Measurements from ENCODE around the gene ELMOD3. TPM values are rescaled to one million over a fixed set of nuclear protein-coding genes. Genes with fewer than 3 reads are reported as not detected.
"Not testable (repeated sequence)": the region's sequence is repeated elsewhere in the genome, so short reads cannot be mapped to it uniquely, and the experiment has no call there.

ELMOD3 gene
- total RNA-seq, 1 donor from 2014 or later = 18.9 TPM

DNA sequence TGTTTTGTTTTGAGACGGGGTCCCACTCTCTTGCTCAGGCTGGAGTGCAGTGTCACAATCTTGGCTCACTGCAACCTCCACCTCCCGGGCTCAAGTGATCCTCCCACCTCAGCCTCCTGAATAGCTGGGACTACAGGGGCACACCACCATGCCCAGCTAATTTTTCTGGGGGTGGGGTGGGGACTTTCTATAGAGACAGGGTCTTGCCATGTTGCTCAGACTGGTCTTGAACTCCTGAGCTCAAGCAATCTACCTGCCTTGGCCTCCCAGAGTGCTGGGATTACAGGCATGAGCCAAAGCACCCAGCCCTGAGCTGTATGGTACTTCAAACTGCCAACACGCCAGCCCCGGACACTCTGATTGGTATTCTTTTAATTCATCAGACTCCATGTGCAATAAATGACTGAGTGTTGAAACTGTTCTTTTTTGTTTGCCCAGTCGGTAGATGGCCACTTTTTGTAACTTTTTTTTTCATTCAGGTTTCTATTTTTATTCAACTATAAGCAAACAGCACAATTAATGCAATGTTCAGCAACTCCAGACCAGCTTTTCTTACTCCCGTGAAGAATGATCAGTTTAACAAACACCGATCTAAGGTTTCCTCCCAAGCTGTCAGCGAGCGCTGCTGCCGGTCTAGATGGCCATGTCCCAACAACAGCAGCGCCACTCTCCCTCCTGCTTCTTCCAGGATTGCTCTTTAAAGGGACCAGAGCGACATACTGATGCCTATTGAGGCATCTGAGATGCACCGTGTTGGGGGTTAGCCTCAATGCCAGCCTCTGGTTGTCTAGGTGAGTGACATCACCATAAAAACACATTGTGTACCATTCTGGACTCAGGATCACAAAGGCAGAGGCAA lies 14.3 kb upstream of the ELMOD3 start:
- Mint-ChIP-seq H3K4me1 (ENCODE audit: low read depth) (no peaks in the 10 kb centered on the region), H3K27me3 (ENCODE audit: low read depth) (peaks cover 4% of the 10 kb centered on the region), H3K9me3 (no peaks in the 10 kb centered on the region), H3K27ac (no peak overlapping the region), H3K36me3 (ENCODE audit: low read depth) (peaks cover 14% of the 10 kb centered on the region), H3K4me3 (ENCODE audit: low read depth) (no peak overlapping the region)
- DNase-seq (ENCODE audit: low spot score) = no peak
- intact Hi-C loops (cut with micrococcal nuclease) = no loop called here

DNA sequence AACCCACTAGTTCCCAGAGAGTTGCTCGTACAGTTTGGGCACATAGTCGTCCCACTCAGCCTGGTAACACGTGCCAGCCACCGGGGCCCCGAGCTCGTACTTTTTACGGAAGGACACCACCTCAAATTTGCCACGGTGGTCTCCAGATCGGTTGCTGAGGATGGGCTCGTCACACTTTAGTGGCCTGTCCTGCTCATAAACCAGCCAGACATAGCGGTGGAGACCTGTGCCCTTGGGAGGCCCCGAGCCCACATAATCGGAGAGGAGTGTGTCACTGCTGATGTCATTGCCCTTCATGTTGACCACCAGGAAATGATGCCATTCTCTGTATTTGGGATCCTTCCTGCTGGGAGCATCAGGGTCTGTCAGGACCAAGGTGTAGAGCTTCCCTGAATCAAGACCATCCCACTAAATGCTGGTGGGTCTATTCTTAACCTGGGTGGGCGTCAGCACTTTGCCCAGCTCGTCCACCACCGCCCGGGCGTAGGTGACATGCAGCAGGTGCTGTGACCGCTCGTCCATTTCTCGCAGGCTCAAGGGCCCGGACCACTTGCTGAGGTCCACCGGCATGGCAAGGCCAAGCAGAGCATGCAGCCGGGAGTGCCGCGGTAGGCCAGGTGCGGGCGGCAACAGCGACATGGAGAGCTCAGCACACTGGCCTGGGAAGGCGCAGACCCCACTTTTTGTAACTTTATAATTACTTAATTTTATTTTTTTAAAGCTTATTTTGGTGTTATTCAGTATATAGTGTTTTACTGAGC lies 13.1 kb upstream of the ELMOD3 start:
- no peaks in the 10 kb centered on the region for H3K9me3 Mint-ChIP-seq
- no peak overlapping the region for H3K4me3 Mint-ChIP-seq (ENCODE audit: low read depth)
- H3K36me3 Mint-ChIP-seq (ENCODE audit: low read depth) = peaks cover 19% of the 10 kb centered on the region
- H3K27me3 Mint-ChIP-seq (ENCODE audit: low read depth) = peaks cover 4% of the 10 kb centered on the region
- no peak for DNase-seq (ENCODE audit: low spot score)
- H3K4me1 Mint-ChIP-seq (ENCODE audit: low read depth) = no peaks in the 10 kb centered on the region
- H3K27ac Mint-ChIP-seq = no peak overlapping the region
- intact Hi-C loops (cut with micrococcal nuclease) = no loop called here

DNA sequence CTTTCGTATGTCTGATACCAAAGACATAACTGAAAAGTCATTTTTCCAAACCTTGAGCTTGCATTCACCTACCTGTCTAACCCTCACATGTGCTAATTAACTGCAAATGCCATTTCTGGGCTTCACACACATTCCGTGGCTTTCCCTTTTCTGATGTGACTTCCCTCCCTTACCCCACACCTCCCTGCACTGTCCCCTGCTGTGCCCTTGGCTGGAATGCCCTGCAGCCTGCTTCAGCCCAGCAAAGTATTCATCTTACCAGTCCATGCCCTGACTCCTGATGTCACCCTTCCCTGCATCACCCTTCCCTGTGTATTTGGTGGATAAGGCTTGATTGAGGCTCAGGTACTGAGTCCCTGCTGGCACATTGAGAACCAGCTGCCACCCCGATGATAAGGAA lies 12.4 kb upstream of the ELMOD3 start:
- no peaks in the 10 kb centered on the region for H3K4me1 Mint-ChIP-seq (ENCODE audit: low read depth)
- peaks cover 4% of the 10 kb centered on the region for H3K27me3 Mint-ChIP-seq (ENCODE audit: low read depth)
- peaks cover 19% of the 10 kb centered on the region for H3K36me3 Mint-ChIP-seq (ENCODE audit: low read depth)
- H3K9me3 Mint-ChIP-seq = no peaks in the 10 kb centered on the region
- intact Hi-C loops (cut with micrococcal nuclease) = no loop called here
- H3K27ac Mint-ChIP-seq = peak overlapping the region; percentile 48
- no peak for DNase-seq (ENCODE audit: low spot score)
- no peak overlapping the region for H3K4me3 Mint-ChIP-seq (ENCODE audit: low read depth)

DNA sequence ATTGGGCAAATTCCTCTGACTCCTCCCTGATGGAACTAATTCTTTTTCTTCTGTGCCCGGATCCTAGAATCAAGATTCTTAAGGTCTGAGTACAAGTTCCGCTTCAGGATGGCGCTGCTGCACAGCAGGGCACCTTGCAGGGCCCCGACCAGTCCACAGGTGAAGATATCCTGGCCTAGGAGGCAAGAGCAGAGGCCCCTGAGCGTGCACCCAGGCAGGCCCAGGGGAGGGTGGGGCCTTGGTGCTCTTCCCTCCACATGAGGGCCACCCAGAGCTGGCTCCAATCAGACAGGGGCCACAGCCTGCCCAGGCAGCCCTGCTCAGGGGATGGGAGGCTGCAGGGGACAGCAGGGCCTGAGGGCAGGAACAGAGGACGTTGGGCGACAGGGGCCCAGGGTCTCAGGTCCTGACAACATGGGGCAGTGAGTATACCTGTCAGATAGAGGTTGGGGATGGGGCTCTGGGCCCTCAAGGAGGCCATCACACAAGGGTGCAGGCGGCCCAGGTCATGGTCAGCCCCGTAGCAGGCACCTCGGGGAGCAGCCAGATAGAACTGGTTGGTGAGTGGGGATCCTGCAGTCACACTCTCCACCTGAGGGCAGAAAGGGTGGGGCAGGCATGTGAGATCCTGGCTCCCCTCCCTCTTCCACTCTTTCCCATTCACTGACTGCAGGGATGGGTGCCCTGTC lies 11.2 kb upstream of the ELMOD3 start:
- intact Hi-C loops (cut with micrococcal nuclease); H3K27ac Mint-ChIP-seq; H3K4me3 Mint-ChIP-seq (ENCODE audit: low read depth); H3K27me3 Mint-ChIP-seq (ENCODE audit: low read depth); H3K4me1 Mint-ChIP-seq (ENCODE audit: low read depth); DNase-seq (ENCODE audit: low spot score); H3K9me3 Mint-ChIP-seq: not testable (repeated sequence)
- H3K36me3 Mint-ChIP-seq (ENCODE audit: low read depth) = peaks cover 26% of the 10 kb centered on the region

DNA sequence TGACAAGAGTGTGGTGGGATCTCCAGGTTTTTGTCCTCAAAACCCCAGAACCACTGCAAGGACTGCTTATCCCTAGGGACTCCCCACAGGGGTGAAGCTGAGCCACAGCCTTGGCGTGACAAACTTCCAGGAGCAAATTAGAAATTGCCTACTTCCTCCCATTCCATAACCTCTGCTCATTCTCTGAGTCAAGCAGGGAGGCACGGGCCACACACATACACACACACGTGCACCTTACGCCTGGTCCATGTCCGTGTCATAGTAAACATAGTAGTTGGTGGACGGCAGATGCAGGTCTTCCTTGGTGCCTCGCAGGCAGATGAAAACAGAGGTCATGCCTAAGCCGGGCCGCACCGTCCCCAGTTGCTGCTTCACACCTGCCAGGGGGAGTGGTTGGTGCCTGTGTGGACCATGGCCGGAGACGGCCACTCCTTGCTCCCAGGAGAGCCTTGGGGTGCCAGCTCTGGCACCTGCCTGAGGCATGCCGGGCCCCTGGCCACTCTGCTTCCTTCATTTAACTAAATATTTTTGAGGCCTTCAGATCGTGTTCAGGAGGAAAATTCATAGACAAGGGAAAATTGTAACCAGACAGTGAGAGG lies 10.1 kb upstream of the ELMOD3 start:
- no peak overlapping the region for H3K27ac Mint-ChIP-seq
- peaks cover 3% of the 10 kb centered on the region for H3K27me3 Mint-ChIP-seq (ENCODE audit: low read depth)
- no peak overlapping the region for H3K4me3 Mint-ChIP-seq (ENCODE audit: low read depth)
- intact Hi-C loops (cut with micrococcal nuclease) = no loop called here
- no peak for DNase-seq (ENCODE audit: low spot score)
- no peaks in the 10 kb centered on the region for H3K9me3 Mint-ChIP-seq
- H3K4me1 Mint-ChIP-seq (ENCODE audit: low read depth) = no peaks in the 10 kb centered on the region
- H3K36me3 Mint-ChIP-seq (ENCODE audit: low read depth) = peaks cover 32% of the 10 kb centered on the region

DNA sequence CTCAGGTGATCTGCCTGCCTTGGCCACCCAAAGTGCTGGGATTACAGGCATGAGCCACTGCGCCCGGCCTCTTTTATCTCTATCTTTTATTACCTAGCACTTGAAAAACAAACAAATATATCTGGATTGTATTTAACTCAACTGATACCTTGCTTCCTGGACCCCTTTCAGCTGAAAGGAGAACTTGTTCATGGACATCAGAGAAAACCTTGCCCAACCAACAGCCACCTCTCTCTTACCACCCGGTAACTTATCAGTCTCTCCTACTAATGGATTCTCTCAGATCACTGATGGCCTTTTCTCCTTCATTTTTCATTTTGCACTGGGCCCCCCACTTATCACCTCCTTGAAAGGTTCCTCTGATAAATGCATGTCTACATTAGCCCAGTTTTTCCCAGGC lies 7.0 kb upstream of the ELMOD3 start:
- Mint-ChIP-seq H3K4me3 (ENCODE audit: low read depth) (no peak overlapping the region), H3K9me3 (no peaks in the 10 kb centered on the region), H3K36me3 (ENCODE audit: low read depth) (peaks cover 47% of the 10 kb centered on the region), H3K4me1 (ENCODE audit: low read depth) (peaks cover 3% of the 10 kb centered on the region), H3K27ac (no peak overlapping the region), H3K27me3 (ENCODE audit: low read depth) (no peaks in the 10 kb centered on the region)
- DNase-seq (ENCODE audit: low spot score) = no peak
- intact Hi-C loops (cut with micrococcal nuclease) = no loop called here

DNA sequence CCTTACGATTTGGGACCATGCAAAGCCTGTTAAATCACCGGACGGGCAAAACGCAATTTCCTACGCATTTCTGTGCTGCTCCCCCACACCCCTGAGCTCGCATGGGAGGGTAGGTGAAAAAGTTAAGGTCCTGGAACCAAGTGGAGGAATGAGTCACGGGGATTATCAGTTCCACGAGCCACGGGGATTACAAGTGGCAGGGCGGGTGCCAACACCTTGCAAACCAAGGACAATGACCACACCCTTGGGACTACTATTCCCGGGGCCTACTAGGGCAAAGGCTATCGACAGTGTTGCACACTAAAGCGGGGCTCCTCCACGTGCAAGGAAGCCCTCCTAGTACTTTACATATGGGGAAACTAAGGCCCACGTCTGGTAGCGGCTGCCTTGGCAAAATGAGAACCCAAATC lies 688 bp upstream of the ELMOD3 start:
- H3K9me3 Mint-ChIP-seq = no peaks in the 10 kb centered on the region

DNA sequence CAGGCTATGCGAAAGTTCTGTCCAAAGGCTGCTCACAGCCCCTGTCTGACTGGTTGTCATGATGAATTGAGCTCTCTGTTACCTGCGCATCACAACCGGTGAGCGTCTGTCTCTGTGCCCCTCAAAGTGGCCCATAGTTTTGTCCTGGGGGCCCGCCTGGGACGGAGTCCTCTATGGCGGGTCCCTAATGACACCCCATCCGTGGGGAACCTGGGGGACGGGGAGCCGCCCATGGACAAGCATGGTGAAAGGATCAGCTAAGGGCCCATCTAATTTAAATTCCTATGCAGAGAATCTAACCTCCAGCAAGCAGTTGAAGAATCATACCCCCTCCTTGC lies 473 bp downstream of the ELMOD3 start:
- no peaks in the 10 kb centered on the region for H3K27me3 Mint-ChIP-seq (ENCODE audit: low read depth)
- DNase-seq (ENCODE audit: low spot score) = no peak
- intact Hi-C loops (cut with micrococcal nuclease) = no loop called here
- peak overlapping the region; percentile 97 for H3K27ac Mint-ChIP-seq
- H3K4me1 Mint-ChIP-seq (ENCODE audit: low read depth) = peaks cover 31% of the 10 kb centered on the region
- H3K36me3 Mint-ChIP-seq (ENCODE audit: low read depth) = peaks cover 34% of the 10 kb centered on the region
- no peaks in the 10 kb centered on the region for H3K9me3 Mint-ChIP-seq
- peak overlapping the region; percentile 99 for H3K4me3 Mint-ChIP-seq (ENCODE audit: low read depth)

More for the DNA sequence above, 688 bp upstream of the ELMOD3 start:
- intact Hi-C loops (cut with micrococcal nuclease) = loop anchor here (1.0 kb wide), 3 partner anchors 26 to 207 kb away; partner anchors contain the start of genes GGCX and SH2D6
- Mint-ChIP-seq H3K27me3 (ENCODE audit: low read depth) (no peaks in the 10 kb centered on the region), H3K4me1 (ENCODE audit: low read depth) (peaks cover 28% of the 10 kb centered on the region), H3K4me3 (ENCODE audit: low read depth) (peak overlapping the region; percentile 99), H3K36me3 (ENCODE audit: low read depth) (peaks cover 39% of the 10 kb centered on the region), H3K27ac (peak overlapping the region; percentile 97)
- DNase-seq (ENCODE audit: low spot score) = no peak

DNA sequence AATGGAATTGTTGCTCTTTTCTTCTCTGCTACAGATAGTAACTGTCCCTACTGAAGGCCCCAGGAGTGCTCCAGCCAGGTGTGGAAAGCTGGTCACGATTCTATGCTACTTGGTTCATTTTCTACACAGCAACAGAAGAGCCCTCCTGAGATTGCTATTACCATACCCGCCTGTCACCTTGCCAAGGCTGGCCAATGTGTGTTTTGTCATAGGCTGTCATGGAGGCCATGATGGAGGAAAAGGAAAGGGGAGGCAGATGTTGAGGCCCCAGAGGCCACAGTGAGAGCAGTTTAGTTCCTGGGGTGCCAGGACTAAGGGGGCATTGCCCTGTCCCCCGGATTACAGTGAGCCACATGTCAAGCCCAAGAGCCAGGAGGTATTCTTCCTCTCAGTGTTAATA lies 952 bp downstream of the ELMOD3 start:
- Mint-ChIP-seq H3K27ac (peak overlapping the region; percentile 56), H3K36me3 (ENCODE audit: low read depth) (peaks cover 31% of the 10 kb centered on the region), H3K9me3 (no peaks in the 10 kb centered on the region), H3K27me3 (ENCODE audit: low read depth) (no peaks in the 10 kb centered on the region), H3K4me3 (ENCODE audit: low read depth) (peak overlapping the region; percentile 99), H3K4me1 (ENCODE audit: low read depth) (peaks cover 31% of the 10 kb centered on the region)
- intact Hi-C loops (cut with micrococcal nuclease) = no loop called here
- no peak for DNase-seq (ENCODE audit: low spot score)

DNA sequence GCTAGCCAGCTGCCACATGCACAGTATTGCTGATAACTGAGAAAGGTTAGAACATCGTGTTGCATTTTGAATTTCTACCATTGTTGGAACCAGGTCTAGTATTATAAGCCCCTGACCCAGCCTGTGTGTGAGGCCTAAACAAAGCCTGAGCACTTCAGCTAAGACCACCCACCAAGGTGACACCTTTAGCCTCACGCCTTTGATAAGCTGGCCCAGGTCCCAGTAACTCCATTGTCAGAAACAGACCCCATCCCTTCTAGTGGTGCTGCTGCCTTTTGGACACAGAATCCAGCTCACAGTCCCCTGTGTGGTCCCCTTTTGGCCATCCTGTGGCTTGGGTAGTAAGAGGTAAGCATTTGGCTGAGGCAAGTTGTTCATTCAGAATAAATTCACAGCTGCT lies 1.6 kb downstream of the ELMOD3 start:
- H3K4me1 Mint-ChIP-seq (ENCODE audit: low read depth) = peaks cover 31% of the 10 kb centered on the region
- H3K36me3 Mint-ChIP-seq (ENCODE audit: low read depth) = peaks cover 28% of the 10 kb centered on the region
- peak overlapping the region; percentile 8 for H3K4me3 Mint-ChIP-seq (ENCODE audit: low read depth)
- intact Hi-C loops (cut with micrococcal nuclease) = no loop called here
- DNase-seq (ENCODE audit: low spot score) = no peak
- no peak overlapping the region for H3K27ac Mint-ChIP-seq
- no peaks in the 10 kb centered on the region for H3K27me3 Mint-ChIP-seq (ENCODE audit: low read depth)
- no peaks in the 10 kb centered on the region for H3K9me3 Mint-ChIP-seq

DNA sequence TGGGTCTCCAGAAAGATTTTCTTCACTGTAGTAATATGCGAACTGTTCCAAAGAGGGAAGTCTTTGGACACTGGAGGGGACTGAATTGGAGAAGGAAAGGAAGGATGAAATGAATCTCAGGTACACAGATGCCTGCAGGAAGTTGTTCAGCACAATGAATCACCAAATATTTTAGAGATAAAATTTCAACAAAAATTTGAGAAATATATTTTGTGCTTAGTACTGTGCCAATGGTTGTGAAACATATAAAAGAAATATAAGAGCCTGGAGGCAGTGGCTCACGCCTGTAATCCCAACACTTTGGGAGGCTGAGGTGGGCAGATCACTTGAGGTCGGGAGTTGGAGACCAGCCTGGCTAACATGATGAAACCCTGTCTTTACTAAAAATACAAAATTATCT lies 3.2 kb downstream of the ELMOD3 start:
- Mint-ChIP-seq H3K27me3 (ENCODE audit: low read depth) (no peaks in the 10 kb centered on the region), H3K9me3 (no peaks in the 10 kb centered on the region)
- intact Hi-C loops (cut with micrococcal nuclease) = no loop called here

DNA sequence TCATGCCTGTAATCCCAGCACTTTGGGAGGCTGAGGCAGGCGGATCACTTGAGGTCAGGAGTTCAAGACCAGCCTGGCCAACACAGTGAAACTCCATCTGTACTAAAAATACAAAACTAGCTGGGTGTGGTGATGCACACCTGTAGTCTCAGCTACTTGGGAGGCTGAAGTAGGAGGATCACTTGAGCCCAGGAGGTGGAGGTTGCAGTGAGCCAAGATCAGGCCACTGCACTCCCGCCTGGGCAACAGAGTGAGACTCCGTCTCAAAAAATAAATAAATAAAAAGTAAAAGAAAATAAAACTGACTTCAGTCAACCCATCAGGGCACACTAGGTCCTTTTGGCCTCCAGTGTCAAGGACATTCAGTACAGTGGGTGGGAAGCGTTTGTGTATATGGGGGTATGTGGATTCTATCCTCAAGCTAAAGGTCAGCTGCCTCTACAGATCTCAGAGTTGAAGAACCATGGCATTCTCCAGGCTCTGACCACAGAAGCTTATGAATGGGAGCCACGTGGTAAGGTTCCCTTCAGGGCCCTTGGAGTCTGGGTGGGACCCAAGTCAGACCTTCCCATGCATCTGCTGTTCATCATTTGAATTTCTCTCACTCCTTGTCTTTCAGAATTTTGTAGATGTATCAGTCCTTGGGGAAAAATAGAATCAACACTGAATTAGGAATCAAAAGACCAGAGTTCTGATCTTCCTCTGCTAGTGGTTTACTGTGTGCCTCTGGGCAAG lies 8.3 kb downstream of the ELMOD3 start:
- intact Hi-C loops (cut with micrococcal nuclease); H3K4me3 Mint-ChIP-seq (ENCODE audit: low read depth); DNase-seq (ENCODE audit: low spot score); H3K4me1 Mint-ChIP-seq (ENCODE audit: low read depth); H3K27me3 Mint-ChIP-seq (ENCODE audit: low read depth); H3K27ac Mint-ChIP-seq; H3K9me3 Mint-ChIP-seq: not testable (repeated sequence)
- H3K36me3 Mint-ChIP-seq (ENCODE audit: low read depth) = peaks cover 34% of the 10 kb centered on the region

More for the DNA sequence above, 3.2 kb downstream of the ELMOD3 start:
- Mint-ChIP-seq H3K27ac (no peak overlapping the region), H3K36me3 (ENCODE audit: low read depth) (peaks cover 39% of the 10 kb centered on the region), H3K4me1 (ENCODE audit: low read depth) (peaks cover 27% of the 10 kb centered on the region), H3K4me3 (ENCODE audit: low read depth) (no peak overlapping the region)
- no peak for DNase-seq (ENCODE audit: low spot score)
